H9 (cell line): ENCODE results near the gene TPRX1. TPM values are rescaled to one million over a fixed set of nuclear protein-coding genes. Genes with fewer than 3 reads are reported as not detected.

Experiments
- DNase-seq: peaks from one replicate; pipeline ENCODE4 v3.0.0-alpha.2; 2017
- H2AFZ ChIP-seq: one replicate; pipeline ENCODE4 v1.6.1; 2013; ENCODE audit warnings: mild to moderate bottlenecking, low read length, control low read depth, moderate library complexity
- H2AK5ac ChIP-seq: 2 replicates; pipeline ENCODE4 v1.6.1; 2013; ENCODE audit warnings: low read length, control low read depth, mixed read lengths; ENCODE audit not compliant: insufficient read length
- H2BK120ac ChIP-seq: one replicate; pipeline ENCODE4 v1.6.1; 2013; ENCODE audit warnings: low read depth, mild to moderate bottlenecking, low read length, control low read depth, inconsistent platforms; ENCODE audit not compliant: poor library complexity, severe bottlenecking
- H2BK12ac ChIP-seq: 2 replicates; pipeline ENCODE4 v1.6.1; 2013; ENCODE audit warnings: low read length, control low read depth, mixed read lengths, low read depth; ENCODE audit not compliant: insufficient read length
- H2BK15ac ChIP-seq: 2 replicates; pipeline ENCODE4 v1.6.1; 2013; ENCODE audit warnings: low read depth, low read length, control low read depth
- H2BK20ac ChIP-seq: one replicate; pipeline ENCODE4 v1.6.1; 2013; ENCODE audit warnings: low read depth, mild to moderate bottlenecking, low read length, control low read depth, inconsistent platforms; ENCODE audit not compliant: poor library complexity, severe bottlenecking
- H2BK5ac ChIP-seq: 2 replicates; pipeline ENCODE4 v1.6.1; 2013; ENCODE audit warnings: low read length, control low read depth, mixed read lengths; ENCODE audit not compliant: insufficient read length
- H3K14ac ChIP-seq: 2 replicates; pipeline ENCODE4 v1.6.1; 2013; ENCODE audit warnings: low read length, control low read depth; ENCODE audit not compliant: insufficient read depth
- H3K18ac ChIP-seq: 2 replicates; pipeline ENCODE4 v1.6.1; 2013; ENCODE audit warnings: low read depth, mild to moderate bottlenecking, mixed read lengths, low read length, control low read depth; ENCODE audit not compliant: insufficient read length
- H3K23ac ChIP-seq: 2 replicates; pipeline ENCODE4 v1.6.1; 2013; ENCODE audit warnings: low read length, control low read depth, mixed read lengths, low read depth; ENCODE audit not compliant: insufficient read length
- H3K23me2 ChIP-seq: 2 replicates; pipeline ENCODE4 v1.6.1; 2013; ENCODE audit warnings: low read depth, mild to moderate bottlenecking, mixed read lengths, low read length, control low read depth; ENCODE audit not compliant: insufficient read length, poor library complexity, severe bottlenecking
- H3K27ac ChIP-seq: 2 replicates; pipeline ENCODE4 v1.5.1; 2013; ENCODE audit warnings: low read length, control low read depth, mixed read lengths, low read depth; ENCODE audit not compliant: insufficient read length
- H3K27me3 ChIP-seq: 2 replicates; pipeline ENCODE4 v1.6.1; 2013; ENCODE audit warnings: low read length, control low read depth, inconsistent platforms; ENCODE audit not compliant: insufficient read depth
- H3K4ac ChIP-seq: 2 replicates; pipeline ENCODE4 v1.6.1; 2013; ENCODE audit warnings: low read depth, mild to moderate bottlenecking, control low read depth, inconsistent platforms, low read length, moderate library complexity
- H3K4me1 ChIP-seq: 2 replicates; pipeline ENCODE4 v1.6.1; 2013; ENCODE audit warnings: low read length, control low read depth, inconsistent platforms; ENCODE audit not compliant: insufficient read depth
- H3K4me2 ChIP-seq: 2 replicates; pipeline ENCODE4 v1.6.1; 2013; ENCODE audit warnings: low read length, control low read depth, mixed read lengths; ENCODE audit not compliant: insufficient read length, insufficient read depth
- H3K56ac ChIP-seq: 2 replicates; pipeline ENCODE4 v1.6.1; 2013; ENCODE audit warnings: low read depth, mild to moderate bottlenecking, mixed read lengths, low read length, control low read depth; ENCODE audit not compliant: insufficient read length
- H3K79me1 ChIP-seq: 2 replicates; pipeline ENCODE4 v1.6.1; 2013; ENCODE audit warnings: low read depth, mild to moderate bottlenecking, moderate library complexity, low read length, control low read depth, inconsistent platforms; ENCODE audit not compliant: insufficient read depth, poor library complexity, severe bottlenecking
- H3K79me2 ChIP-seq: 2 replicates; pipeline ENCODE4 v1.6.1; 2013; ENCODE audit warnings: low read length, control low read depth, inconsistent platforms; ENCODE audit not compliant: insufficient read depth
- H3K9ac ChIP-seq: 2 replicates; pipeline ENCODE4 v1.6.1; 2013; ENCODE audit warnings: low read length, control low read depth, mixed read lengths; ENCODE audit not compliant: insufficient read length; ENCODE audit errors: extremely low read depth
- H3K9me3 ChIP-seq: one replicate; pipeline ENCODE4 v1.6.1; 2013; ENCODE audit warnings: low read depth, low read length, inconsistent platforms; ENCODE audit not compliant: control insufficient read depth
- H3T11ph ChIP-seq: one replicate; pipeline ENCODE4 v1.6.1; 2013; ENCODE audit warnings: mild to moderate bottlenecking, low read length, control low read depth, inconsistent platforms
- H4K20me1 ChIP-seq: one replicate; pipeline ENCODE4 v1.6.1; 2013; ENCODE audit not compliant: control insufficient read depth, insufficient read length, insufficient read depth
- H4K5ac ChIP-seq: 2 replicates; pipeline ENCODE4 v1.6.1; 2013; ENCODE audit warnings: low read depth, mild to moderate bottlenecking, mixed read lengths, low read length, control low read depth; ENCODE audit not compliant: insufficient read length
- H4K8ac ChIP-seq: replicated peaks from 2 replicates; pipeline ENCODE4 v1.6.1; 2013; ENCODE audit warnings: low read length, control low read depth, mixed read lengths, low read depth; ENCODE audit not compliant: insufficient read length
- H4K91ac ChIP-seq: 2 replicates; pipeline ENCODE4 v1.6.1; 2013; ENCODE audit warnings: low read depth, mild to moderate bottlenecking, moderate library complexity, mixed read lengths, low read length, control low read depth; ENCODE audit not compliant: insufficient read length
- H3K27ac Mint-ChIP-seq, 3 experiments: 2 replicates in 2 of 3; 3 replicates in 1 of 3; pipeline ENCODE4 v1.8.0; 2020 to 2021; ENCODE audit warnings: mixed read lengths in 3 of 3, mild to moderate bottlenecking in 1 of 3, moderate library complexity in 1 of 3
- H3K27me3 Mint-ChIP-seq: 2 replicates; pipeline ENCODE4 v1.8.0; 2021; ENCODE audit warnings: low read depth, mild to moderate bottlenecking, moderate library complexity, mixed read lengths
- H3K36me3 Mint-ChIP-seq, 3 experiments: 2 replicates in 2 of 3; 3 replicates in 1 of 3; pipeline ENCODE4 v1.8.0; 2020 to 2021; ENCODE audit warnings: low read depth in 3 of 3, mixed read lengths in 3 of 3; ENCODE audit not compliant: insufficient read depth in 1 of 3
- H3K4me1 Mint-ChIP-seq, 2 experiments: 2 replicates each; pipeline ENCODE4 v1.8.0; 2020; ENCODE audit warnings: mixed read lengths in 2 of 2
- H3K4me3 Mint-ChIP-seq, 2 experiments: 2 replicates in 1 of 2; 3 replicates in 1 of 2; pipeline ENCODE4 v1.8.0; 2020 to 2021; ENCODE audit warnings: mild to moderate bottlenecking in 2 of 2, mixed read lengths in 2 of 2, moderate library complexity in 1 of 2
- H3K9me3 Mint-ChIP-seq, 2 experiments: 2 replicates in 1 of 2; 3 replicates in 1 of 2; pipeline ENCODE4 v1.8.0; 2020; ENCODE audit warnings: mild to moderate bottlenecking in 2 of 2, mixed read lengths in 2 of 2, moderate library complexity in 1 of 2
- WGBS: extraction: QIAGEN DNeasy Blood & Tissue Kit; methylation state at CpG from one replicate; pipeline ENCODE4 v1.1.7; 2013; ENCODE audit warnings: missing lambda C conversion rate, low lambda C conversion rate, mixed read lengths; ENCODE audit not compliant: insufficient read length; ENCODE audit errors: extremely low coverage; 5-methylcytosine and 5-hydroxymethylcytosine counted together
- total RNA-seq: library from RNA; stranded (reverse); gene quantifications from 2 replicates; pipeline ENCODE4 v1.2.1, GENCODE V29; 2021
- TF ChIP-seq, protein P1 (sequence below): fragments of 200-600 bp; sonication (generic); conservative IDR thresholded peaks from 3 replicates; pipeline ENCODE4 v1.8.0; 2021; ENCODE audit warnings: antibody characterized with exemption, mild to moderate bottlenecking

The TPRX1 gene
- total RNA-seq, 1 experiment from 2014 or later, result not detected

DNA sequence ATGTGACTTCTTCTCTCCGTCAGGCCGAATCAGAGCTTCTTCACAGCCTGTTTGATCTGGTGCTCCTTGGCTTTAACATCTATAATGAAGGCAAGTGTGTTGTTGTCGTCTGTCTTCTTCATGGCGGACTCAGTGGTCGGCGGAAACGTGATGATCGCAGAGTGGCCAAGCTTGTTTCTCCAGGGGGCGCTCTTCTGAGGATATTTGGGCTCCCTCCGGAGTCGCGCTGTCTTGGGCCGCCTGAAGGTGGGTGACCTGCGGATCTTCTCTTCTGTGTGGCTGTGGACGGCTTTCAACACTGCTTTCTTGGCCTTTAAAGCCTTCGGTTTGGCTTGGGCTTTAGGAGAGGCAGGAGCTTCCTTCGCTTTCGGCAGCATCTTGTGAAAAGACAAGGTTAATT, 9.8 kb downstream of the TPRX1 start:
- Histone ChIP-seq H2AK5ac (no peak overlapping the region), H4K5ac (no peak overlapping the region), H3K9ac (no peak overlapping the region), H3K4me2 (no peak overlapping the region), H3K79me1 (no peaks in the 10 kb centered on the region), H3K27ac (no peak overlapping the region), H3K56ac (no peak overlapping the region), H3K9me3 (no peaks in the 10 kb centered on the region), H2BK120ac (no peak overlapping the region), H3K23me2 (no peaks in the 10 kb centered on the region), H3K27me3 (no peaks in the 10 kb centered on the region), H3K79me2 (no peaks in the 10 kb centered on the region), H3K18ac (no peak overlapping the region), H2BK20ac (no peak overlapping the region), H2BK12ac (no peak overlapping the region), H4K8ac (no peak overlapping the region), H2BK15ac (no peak overlapping the region), H3K23ac (no peak overlapping the region), H2AFZ (no peak overlapping the region), H4K91ac (no peak overlapping the region), H2BK5ac (no peak overlapping the region), H3K14ac (no peak overlapping the region), H3K4ac (no peak overlapping the region), H3T11ph (no peak overlapping the region), H3K4me1 (no peaks in the 10 kb centered on the region), H4K20me1 (no peaks in the 10 kb centered on the region)
- Mint-ChIP-seq H3K36me3 (peaks cover 0 to 5% (median 3%) of the 10 kb centered on the region in 3 experiments; a peak in 2 of 7 replicates), H3K27ac (no peak overlapping the region), H3K4me3 (no peak overlapping the region; a peak in 1 of 5 replicates), H3K27me3 (peaks cover 2% of the 10 kb centered on the region; the same call in 1 of the 2 replicates), H3K9me3 (peaks cover 7 to 11% of the 10 kb centered on the region in 2 experiments), H3K4me1 (peaks cover 10 to 14% of the 10 kb centered on the region in 2 experiments)
- peak; percentile 65 for DNase-seq
- TF ChIP-seq, protein P1, sequence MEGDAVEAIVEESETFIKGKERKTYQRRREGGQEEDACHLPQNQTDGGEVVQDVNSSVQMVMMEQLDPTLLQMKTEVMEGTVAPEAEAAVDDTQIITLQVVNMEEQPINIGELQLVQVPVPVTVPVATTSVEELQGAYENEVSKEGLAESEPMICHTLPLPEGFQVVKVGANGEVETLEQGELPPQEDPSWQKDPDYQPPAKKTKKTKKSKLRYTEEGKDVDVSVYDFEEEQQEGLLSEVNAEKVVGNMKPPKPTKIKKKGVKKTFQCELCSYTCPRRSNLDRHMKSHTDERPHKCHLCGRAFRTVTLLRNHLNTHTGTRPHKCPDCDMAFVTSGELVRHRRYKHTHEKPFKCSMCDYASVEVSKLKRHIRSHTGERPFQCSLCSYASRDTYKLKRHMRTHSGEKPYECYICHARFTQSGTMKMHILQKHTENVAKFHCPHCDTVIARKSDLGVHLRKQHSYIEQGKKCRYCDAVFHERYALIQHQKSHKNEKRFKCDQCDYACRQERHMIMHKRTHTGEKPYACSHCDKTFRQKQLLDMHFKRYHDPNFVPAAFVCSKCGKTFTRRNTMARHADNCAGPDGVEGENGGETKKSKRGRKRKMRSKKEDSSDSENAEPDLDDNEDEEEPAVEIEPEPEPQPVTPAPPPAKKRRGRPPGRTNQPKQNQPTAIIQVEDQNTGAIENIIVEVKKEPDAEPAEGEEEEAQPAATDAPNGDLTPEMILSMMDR, result peak; percentile 69
- WGBS, result no CpG with 5 or more reads among the region's 18 CpGs
